ENCODE results near the gene NAT10.

NAT10 gene

GRCh38 chr11:34111722-34112270 lies 6.4 kb downstream of the NAT10 start:
- DNase-seq: no peak

GRCh38 chr11:34114014-34114413 lies 8.6 kb downstream of the NAT10 start:
- DNase-seq: no peak

GRCh38 chr11:34114471-34114870 lies 9.0 kb downstream of the NAT10 start:
- DNase-seq: no peak

GRCh38 chr11:34120651-34121050 lies 15.2 kb downstream of the NAT10 start:
- no peak for DNase-seq

- DNase-seq: no peak
Observed at GRCh38 chr11:34124885-34125668, 19.6 kb downstream of the NAT10 start.

GRCh38 chr11:34126959-34127848 lies 21.8 kb downstream of the NAT10 start:
- DNase-seq: no peak

- DNase-seq: no peak
Observed at GRCh38 chr11:34128824-34129223, 23.4 kb downstream of the NAT10 start.

GRCh38 chr11:34132261-34132965 lies 27.0 kb downstream of the NAT10 start:
- no peak for DNase-seq

GRCh38 chr11:34134765-34135164 lies 29.3 kb downstream of the NAT10 start:
- no peak for DNase-seq

- no peak for DNase-seq
Observed at GRCh38 chr11:34135439-34135838, 30.0 kb downstream of the NAT10 start.

GRCh38 chr11:34136420-34136819 lies 31.0 kb downstream of the NAT10 start:
- DNase-seq: no peak

GRCh38 chr11:34139346-34139745 lies 33.9 kb downstream of the NAT10 start:
- DNase-seq: no peak

- no peak for DNase-seq
Observed at GRCh38 chr11:34140149-34140548, 34.7 kb downstream of the NAT10 start.

- no peak for DNase-seq
Observed at GRCh38 chr11:34143048-34143447, 37.6 kb downstream of the NAT10 start.

- DNase-seq: no peak
Observed at GRCh38 chr11:34145073-34145472, 39.6 kb downstream of the NAT10 start.

- peak; percentile 66 for DNase-seq
Observed at GRCh38 chr11:34145847-34146381, 40.5 kb downstream of the NAT10 start.

- no peak for DNase-seq
Observed at GRCh38 chr11:34146411-34146810, 41.0 kb downstream of the NAT10 start.

- DNase-seq: no peak
Observed at GRCh38 chr11:34146866-34147265, 41.4 kb downstream of the NAT10 start.

GRCh38 chr11:34147581-34147980 lies 42.2 kb downstream of the NAT10 start:
- no peak for DNase-seq

- DNase-seq: peak; percentile 81
Observed at GRCh38 chr11:34148504-34149165, 43.2 kb downstream of the NAT10 start.

- DNase-seq: no peak
Observed at GRCh38 chr11:34149274-34149673, 43.8 kb downstream of the NAT10 start.

GRCh38 chr11:34149786-34150185 lies 44.4 kb downstream of the NAT10 start:
- no peak for DNase-seq

Measured in MV-4-11 (cell line).